ENCODE results near the gene PAK1IP1. TPM values are rescaled to one million over a fixed set of nuclear protein-coding genes. Genes with fewer than 3 reads are reported as not detected.
"Not testable (repeated sequence)": the region's sequence is repeated elsewhere in the genome, so short reads cannot be mapped to it uniquely, and the experiment has no call there.

Gene PAK1IP1, protein sequence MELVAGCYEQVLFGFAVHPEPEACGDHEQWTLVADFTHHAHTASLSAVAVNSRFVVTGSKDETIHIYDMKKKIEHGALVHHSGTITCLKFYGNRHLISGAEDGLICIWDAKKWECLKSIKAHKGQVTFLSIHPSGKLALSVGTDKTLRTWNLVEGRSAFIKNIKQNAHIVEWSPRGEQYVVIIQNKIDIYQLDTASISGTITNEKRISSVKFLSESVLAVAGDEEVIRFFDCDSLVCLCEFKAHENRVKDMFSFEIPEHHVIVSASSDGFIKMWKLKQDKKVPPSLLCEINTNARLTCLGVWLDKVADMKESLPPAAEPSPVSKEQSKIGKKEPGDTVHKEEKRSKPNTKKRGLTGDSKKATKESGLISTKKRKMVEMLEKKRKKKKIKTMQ
- total RNA-seq: 18.1 and 18.3 TPM in 2 replicates

DNA sequence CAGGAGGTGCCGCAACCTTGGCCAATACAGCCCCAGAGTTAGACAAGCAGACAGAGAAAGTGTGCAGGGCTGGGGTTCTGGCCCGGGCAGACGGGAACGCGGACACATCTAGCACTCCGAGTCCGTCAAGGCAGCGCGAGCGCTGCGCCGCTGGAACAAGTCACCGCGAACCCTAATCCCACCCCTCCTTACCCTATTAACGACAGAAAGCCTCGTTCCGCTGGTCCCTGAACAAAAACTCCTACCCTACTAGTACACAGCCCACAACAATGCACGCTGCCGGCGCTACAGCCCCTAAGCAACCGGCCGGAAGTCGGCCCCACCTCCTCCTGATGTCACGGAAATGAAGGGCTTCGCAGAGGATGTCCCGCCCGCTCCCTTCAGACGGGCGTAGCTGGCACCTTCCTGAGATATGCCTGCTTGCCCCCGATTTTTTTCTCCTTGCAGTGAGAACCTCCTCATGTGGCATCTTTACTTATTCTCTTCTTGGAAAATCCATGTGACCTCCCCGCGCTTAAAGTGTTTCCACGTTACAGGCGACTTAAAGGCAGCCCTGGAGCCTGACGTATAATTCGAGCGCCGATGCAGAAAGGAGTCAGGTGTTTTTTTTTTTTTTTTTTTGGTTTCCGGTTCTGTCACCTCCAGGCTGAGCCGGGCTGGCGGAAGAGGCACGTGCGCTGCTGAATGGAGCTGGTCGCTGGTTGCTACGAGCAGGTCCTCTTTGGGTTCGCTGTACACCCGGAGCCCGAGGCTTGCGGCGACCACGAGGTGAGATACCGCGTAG lies at the start of gene PAK1IP1, which contains the start of gene C6orf52:
Gene PAK1IP1, plus strand, starts transcription at position 671 of the 784 bp plus-strand sequence. Its CDS starts 14 bp downstream, at position 685.
Gene C6orf52, minus strand, starts transcription at position 315 of the 784 bp plus-strand sequence. CDS start 7,066 bp downstream, outside the sequence.
- Mint-ChIP-seq H3K27me3 (no peaks in the 10 kb centered on the region), H3K9me3 (no peaks in the 10 kb centered on the region), H3K4me1 (peaks cover 29% of the 10 kb centered on the region), H3K27ac (peak within 1 kb of the TSS; percentile 100), H3K4me3 (peak within 1 kb of the TSS; percentile 99), H3K36me3 (ENCODE audit: low read depth) (peaks cover 41% of the 10 kb centered on the region)
- intact Hi-C loops (cut with micrococcal nuclease): loop anchor here (1.0 to 2.0 kb wide), 10 partner anchors 29 to 399 kb away; partner anchors contain the start of genes MAK, SMIM13, TMEM14B and TMEM14C
- TF ChIP-seq, protein P1, sequence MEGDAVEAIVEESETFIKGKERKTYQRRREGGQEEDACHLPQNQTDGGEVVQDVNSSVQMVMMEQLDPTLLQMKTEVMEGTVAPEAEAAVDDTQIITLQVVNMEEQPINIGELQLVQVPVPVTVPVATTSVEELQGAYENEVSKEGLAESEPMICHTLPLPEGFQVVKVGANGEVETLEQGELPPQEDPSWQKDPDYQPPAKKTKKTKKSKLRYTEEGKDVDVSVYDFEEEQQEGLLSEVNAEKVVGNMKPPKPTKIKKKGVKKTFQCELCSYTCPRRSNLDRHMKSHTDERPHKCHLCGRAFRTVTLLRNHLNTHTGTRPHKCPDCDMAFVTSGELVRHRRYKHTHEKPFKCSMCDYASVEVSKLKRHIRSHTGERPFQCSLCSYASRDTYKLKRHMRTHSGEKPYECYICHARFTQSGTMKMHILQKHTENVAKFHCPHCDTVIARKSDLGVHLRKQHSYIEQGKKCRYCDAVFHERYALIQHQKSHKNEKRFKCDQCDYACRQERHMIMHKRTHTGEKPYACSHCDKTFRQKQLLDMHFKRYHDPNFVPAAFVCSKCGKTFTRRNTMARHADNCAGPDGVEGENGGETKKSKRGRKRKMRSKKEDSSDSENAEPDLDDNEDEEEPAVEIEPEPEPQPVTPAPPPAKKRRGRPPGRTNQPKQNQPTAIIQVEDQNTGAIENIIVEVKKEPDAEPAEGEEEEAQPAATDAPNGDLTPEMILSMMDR (IDR thresholded peaks at IDR 0.05): no peak
- peak; percentile 94 for ATAC-seq (ENCODE audit: low read depth)
- POLR2A ChIA-PET: interaction anchor here (0.6 to 2.9 kb wide), 28 partner anchors 16 to 1912 kb away, joined by 3 to 75 read pairs (median 4); partner anchors contain the start of genes MAK, SMIM13, TMEM14B and TMEM14C
- CTCF ChIA-PET: interaction anchor here (0.7 to 2.9 kb wide), 6 partner anchors 51 to 375 kb away, joined by 3 to 11 read pairs (median 4); no protein-coding TSS in a partner anchor
- peak; percentile 84 for DNase-seq

DNA sequence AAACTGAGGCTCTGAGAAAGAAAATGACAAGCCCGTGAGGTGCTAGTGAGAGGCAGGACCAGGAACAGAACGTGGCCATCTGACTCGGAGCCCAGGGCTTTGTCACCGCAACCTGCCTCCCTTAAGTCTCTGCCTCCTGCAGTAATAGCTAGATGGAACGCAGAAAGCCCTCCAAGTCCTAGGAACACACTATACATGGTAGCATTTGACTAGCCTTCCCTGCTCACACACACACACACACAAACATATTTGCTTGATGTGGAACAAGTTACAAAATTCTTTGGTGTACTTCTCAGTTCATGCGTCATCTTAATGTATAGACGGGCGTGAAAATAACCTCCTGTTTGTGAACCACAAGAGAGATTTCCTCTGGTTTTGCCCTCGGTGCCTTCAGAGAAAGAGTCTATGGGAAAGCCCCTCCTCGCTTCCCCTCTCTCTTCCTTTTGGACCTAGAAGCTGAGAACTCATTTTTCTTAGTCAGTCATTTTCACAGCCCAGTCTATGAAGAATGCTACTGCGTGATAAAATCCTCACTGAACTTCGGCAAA lies 39.2 kb upstream of the PAK1IP1 start:
- Mint-ChIP-seq H3K36me3 (ENCODE audit: low read depth) (no peaks in the 10 kb centered on the region), H3K9me3 (no peaks in the 10 kb centered on the region), H3K4me3 (peak overlapping the region; percentile 17), H3K27ac (no peak overlapping the region), H3K4me1 (peaks cover 10% of the 10 kb centered on the region), H3K27me3 (peaks cover 24% of the 10 kb centered on the region)
- intact Hi-C loops (cut with micrococcal nuclease): no loop called here
- ChIA-PET CTCF (no interaction called here), POLR2A (no interaction called here)
- TF ChIP-seq, protein P1 (IDR thresholded peaks at IDR 0.05): no peak
- DNase-seq: no peak
- ATAC-seq (ENCODE audit: low read depth): no peak

GRCh38 chr6:10658910-10659698 lies 35.7 kb upstream of the PAK1IP1 start:
- H3K9me3 Mint-ChIP-seq: no peaks in the 10 kb centered on the region
- peaks cover 11% of the 10 kb centered on the region for H3K4me1 Mint-ChIP-seq
- no peak overlapping the region for H3K27ac Mint-ChIP-seq
- H3K36me3 Mint-ChIP-seq (ENCODE audit: low read depth): no peaks in the 10 kb centered on the region
- ChIA-PET POLR2A (interaction anchor here (1.6 kb wide), 1 partner anchor 15 kb away, joined by 3 read pairs; no protein-coding TSS in a partner anchor), CTCF (interaction anchor here (0.7 kb wide), 1 partner anchor 40 kb away, joined by 3 read pairs; no protein-coding TSS in a partner anchor)
- TF ChIP-seq, protein P1 (IDR thresholded peaks at IDR 0.05): no peak
- intact Hi-C loops (cut with micrococcal nuclease): no loop called here
- peaks cover 17% of the 10 kb centered on the region for H3K27me3 Mint-ChIP-seq
- ATAC-seq (ENCODE audit: low read depth) (no peak), DNase-seq (no peak)
- peak overlapping the region; percentile 56 for H3K4me3 Mint-ChIP-seq

DNA sequence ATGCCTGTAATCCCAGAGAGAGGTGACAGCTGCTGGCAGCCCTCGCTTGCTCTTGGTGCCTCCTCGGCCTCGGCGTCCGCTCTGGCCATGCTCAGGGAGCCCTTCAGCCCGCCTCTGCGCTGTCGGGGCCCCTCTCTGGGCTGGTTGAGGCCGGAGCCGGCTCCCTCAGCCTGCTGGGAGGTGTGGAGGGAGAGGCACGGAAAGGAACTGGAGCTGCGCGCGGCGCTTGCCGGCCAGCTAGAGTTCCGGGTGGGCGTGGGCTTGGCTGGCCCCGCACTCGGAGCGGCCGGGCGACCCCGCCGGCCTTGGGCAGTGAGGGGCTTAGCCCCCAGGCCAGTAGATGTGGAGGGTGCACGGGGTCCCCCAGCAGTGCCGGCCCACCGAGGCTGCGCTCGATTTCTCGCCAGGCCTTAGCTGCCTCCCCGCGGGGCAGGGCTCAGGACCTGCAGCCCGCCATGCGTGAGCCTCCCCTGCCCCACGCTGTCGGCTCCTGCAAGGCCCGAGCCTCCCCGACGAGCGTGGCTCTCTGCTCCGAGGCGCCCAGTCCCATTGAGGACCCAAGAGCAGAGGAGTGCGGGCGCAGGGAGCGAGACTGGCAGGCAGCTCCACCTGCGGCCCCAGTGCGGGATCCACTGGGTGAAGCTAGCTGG lies 34.9 kb upstream of the PAK1IP1 start:
- ChIA-PET POLR2A (interaction anchor here (1.6 kb wide), 1 partner anchor 16 kb away, joined by 3 read pairs; no protein-coding TSS in a partner anchor), CTCF (no interaction called here)
- H3K36me3 Mint-ChIP-seq (ENCODE audit: low read depth): no peaks in the 10 kb centered on the region
- TF ChIP-seq, protein P1 (IDR thresholded peaks at IDR 0.05): no peak
- peaks cover 15% of the 10 kb centered on the region for H3K27me3 Mint-ChIP-seq
- peaks cover 12% of the 10 kb centered on the region for H3K4me1 Mint-ChIP-seq
- H3K4me3 Mint-ChIP-seq: peak overlapping the region; percentile 55
- DNase-seq (no peak), ATAC-seq (ENCODE audit: low read depth) (no peak)
- intact Hi-C loops (cut with micrococcal nuclease): no loop called here
- no peak overlapping the region for H3K27ac Mint-ChIP-seq
- no peaks in the 10 kb centered on the region for H3K9me3 Mint-ChIP-seq

DNA sequence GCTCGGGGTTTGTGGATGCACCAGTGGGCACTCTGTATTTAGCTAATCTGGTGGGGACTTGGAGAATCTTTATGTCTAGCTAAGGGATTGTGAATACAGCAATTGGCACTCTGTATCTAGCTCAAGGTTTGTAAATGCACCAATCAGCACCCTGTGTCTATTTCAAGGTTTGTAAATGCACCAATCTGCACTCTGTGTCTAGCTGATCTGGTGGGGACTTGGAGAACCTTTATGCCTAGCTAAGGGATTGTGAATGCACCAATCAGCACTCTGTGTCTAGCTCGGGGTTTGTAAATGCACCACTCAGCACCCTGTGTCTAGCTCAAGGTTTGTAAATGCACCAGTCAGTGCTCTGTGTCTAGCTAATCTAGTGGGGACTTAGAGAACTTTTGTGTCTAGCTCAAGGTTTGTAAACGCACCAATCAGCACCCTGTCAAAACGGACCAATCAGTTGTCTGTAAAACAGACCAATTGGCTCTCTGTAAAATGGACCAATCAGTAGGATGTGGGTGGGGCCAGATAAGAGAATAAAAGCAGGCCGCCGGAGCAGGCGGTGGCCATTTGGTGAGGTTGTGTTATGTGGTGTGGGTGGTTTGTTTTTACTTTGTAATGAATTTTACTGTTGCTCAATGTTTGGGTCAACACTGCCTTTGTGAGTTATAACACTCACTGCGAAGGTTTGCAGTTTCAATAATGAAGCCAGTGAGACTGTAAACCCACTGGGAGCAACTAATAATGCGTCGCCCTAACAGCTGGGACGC lies 34.2 kb upstream of the PAK1IP1 start:
- CTCF ChIA-PET; intact Hi-C loops (cut with micrococcal nuclease); H3K27ac Mint-ChIP-seq; H3K9me3 Mint-ChIP-seq; H3K4me1 Mint-ChIP-seq; DNase-seq; H3K36me3 Mint-ChIP-seq (ENCODE audit: low read depth); ATAC-seq (ENCODE audit: low read depth); H3K27me3 Mint-ChIP-seq: not testable (repeated sequence)
- H3K4me3 Mint-ChIP-seq: peak overlapping the region; percentile 55
- POLR2A ChIA-PET: interaction anchor here (1.6 kb wide), 1 partner anchor 17 kb away, joined by 3 read pairs; no protein-coding TSS in a partner anchor
